ENCODE data around the gene SYNE1. TPM values are rescaled to one million over a fixed set of nuclear protein-coding genes. Genes with fewer than 3 reads are reported as not detected.

SYNE1 gene
- total RNA-seq, 4 donors from 2014 or later = 411 to 622 (median 490) TPM

- DNase-seq = peak; percentile 65 to 74
- Histone ChIP-seq H3K9me3 (no peaks in the 10 kb centered on the region), H3K27ac (peak overlapping the region; percentile 41 to 73 (median 62)), H3K36me3 (peaks cover 3 to 25% of the 10 kb centered on the region in 2 donors), H3K27me3 (no peaks in the 10 kb centered on the region), H3K4me3 (replicated peaks in 1 of 3) (peak overlapping the region in 2 of 3 donors; percentile 18 to 27), H3K4me1 (peaks cover 1 to 5% of the 10 kb centered on the region in 2 donors)
- TF ChIP-seq CTCF (IDR thresholded peaks at IDR 0.05) (peak in 5 of 6 experiments; percentile 27 to 60 (median 39)), POLR2A (IDR thresholded peaks at IDR 0.05) (peak in 1 of 2 donors; percentile 43)
- intact Hi-C loops (cut with DNase I) = no loop called here
- WGBS, 2 donors = 9 to 26% methylated on average over 44 of the region's 44 CpGs
Observed at GRCh38 chr6:152301765-152302568, 335.2 kb downstream of the SYNE1 start.

- peak overlapping the region; percentile 41 to 73 (median 62) for H3K27ac ChIP-seq
- intact Hi-C loops (cut with DNase I) = no loop called here
- H3K4me3 ChIP-seq (replicated peaks in 1 of 3) = peak overlapping the region in 1 of 3 donors; percentile 18
- DNase-seq = no peak
- 36 to 50% methylated on average over 7 of the region's 7 CpGs for WGBS, 2 donors
- H3K27me3 ChIP-seq = no peaks in the 10 kb centered on the region
- H3K36me3 ChIP-seq = peaks cover 0 to 25% of the 10 kb centered on the region in 2 donors
- H3K9me3 ChIP-seq = no peaks in the 10 kb centered on the region
- TF ChIP-seq POLR2A (IDR thresholded peaks at IDR 0.05) = no peak
- TF ChIP-seq CTCF (IDR thresholded peaks at IDR 0.05) = no peak
- H3K4me1 ChIP-seq = peaks cover 9% of the 10 kb centered on the region in 2 donors
Observed at GRCh38 chr6:152301021-152301764, 336.0 kb downstream of the SYNE1 start.

- TF ChIP-seq CTCF (IDR thresholded peaks at IDR 0.05) (no peak), POLR2A (IDR thresholded peaks at IDR 0.05) (no peak)
- Histone ChIP-seq H3K4me3 (replicated peaks in 1 of 3) (no peak overlapping the region), H3K9me3 (no peaks in the 10 kb centered on the region), H3K36me3 (peaks cover 0 to 25% of the 10 kb centered on the region in 2 donors), H3K27me3 (no peaks in the 10 kb centered on the region), H3K4me1 (peaks cover 15 to 16% of the 10 kb centered on the region in 2 donors), H3K27ac (peak overlapping the region in 1 of 3 donors; percentile 16)
- no peak for DNase-seq
- intact Hi-C loops (cut with DNase I) = no loop called here
- 85 to 87% methylated on average over 7 of the region's 7 CpGs for WGBS, 2 donors
Observed at GRCh38 chr6:152300517-152300916, 336.6 kb downstream of the SYNE1 start.

DNA sequence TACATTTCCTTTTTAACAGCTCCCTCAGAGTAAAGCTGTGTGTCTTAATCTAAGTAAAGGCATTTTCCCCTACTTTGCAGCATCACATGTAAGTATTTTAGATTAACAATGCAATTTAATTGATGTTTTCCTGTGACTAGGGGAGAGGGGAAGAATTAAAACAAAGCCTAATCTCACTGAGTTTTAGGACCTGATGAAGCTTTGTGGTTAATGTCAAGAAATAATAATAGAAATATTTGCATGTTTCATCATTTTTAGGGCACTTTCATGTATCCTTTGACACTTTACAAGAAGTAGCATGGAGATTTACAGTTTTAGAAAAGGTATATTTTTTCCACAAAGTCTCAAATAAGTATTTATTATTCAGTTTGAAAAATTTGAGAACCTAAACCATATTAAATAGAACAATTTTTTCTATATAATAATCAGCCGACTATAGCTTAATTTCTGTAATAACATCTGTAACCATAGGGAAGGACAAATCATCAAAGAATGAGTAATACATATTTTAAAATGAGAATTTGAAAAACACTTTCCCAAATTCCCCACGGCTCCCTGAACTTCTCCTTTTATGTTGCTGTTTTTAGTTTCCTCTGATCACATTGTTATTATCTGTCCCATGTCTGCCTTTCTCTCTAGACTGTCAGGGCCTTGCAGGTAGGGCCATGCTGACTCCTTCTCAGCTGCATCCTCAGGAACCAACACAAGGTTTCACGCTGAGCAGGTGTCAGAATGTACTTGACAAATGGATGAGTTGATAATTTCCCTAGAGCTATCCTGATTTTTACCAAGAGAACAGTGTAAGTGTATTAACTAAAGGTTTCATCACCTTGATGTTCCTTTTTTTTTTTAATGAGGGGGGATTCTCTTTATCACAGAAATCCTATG, 338.1 kb downstream of the SYNE1 start:
- intact Hi-C loops (cut with DNase I) = no loop called here
- WGBS, 2 donors = 85 to 92% methylated on average over 3 of the region's 3 CpGs
- H3K27ac ChIP-seq = peak overlapping the region in 1 of 3 donors; percentile 16

More for the DNA sequence above, 338.1 kb downstream of the SYNE1 start:
- Histone ChIP-seq H3K9me3 (no peaks in the 10 kb centered on the region), H3K36me3 (peaks cover 0 to 14% of the 10 kb centered on the region in 2 donors), H3K27me3 (no peaks in the 10 kb centered on the region), H3K4me1 (peaks cover 15 to 20% of the 10 kb centered on the region in 2 donors), H3K4me3 (replicated peaks in 1 of 3) (no peak overlapping the region)
- TF ChIP-seq POLR2A (IDR thresholded peaks at IDR 0.05) (no peak), CTCF (IDR thresholded peaks at IDR 0.05) (no peak)
- DNase-seq = no peak
